Thyroid gland (tissue), 4 donors: Measurements from ENCODE around the gene WDR37.

Experiments
- POLR2A ChIP-seq, 2 donors: fragments of 450-650 bp; IDR thresholded peaks; one replicate each; pipeline ENCODE4 v1.6.1; 2017; ENCODE audit warnings: antibody characterized with exemption in 2 of 2, mild to moderate bottlenecking in 2 of 2, moderate library complexity in 1 of 2
- TF ChIP-seq, protein P1 (sequence below), 6 experiments: fragments of 200-600 bp in 3 of 6; fragments of 450-650 bp in 3 of 6; sonication (generic) in 3 of 6; IDR thresholded peaks; one replicate each; pipeline ENCODE4 v1.5.1; 2016 to 2019; ENCODE audit warnings: antibody characterized with exemption in 6 of 6, mild to moderate bottlenecking in 2 of 6, inconsistent platforms in 1 of 6, moderate library complexity in 1 of 6

DNA sequence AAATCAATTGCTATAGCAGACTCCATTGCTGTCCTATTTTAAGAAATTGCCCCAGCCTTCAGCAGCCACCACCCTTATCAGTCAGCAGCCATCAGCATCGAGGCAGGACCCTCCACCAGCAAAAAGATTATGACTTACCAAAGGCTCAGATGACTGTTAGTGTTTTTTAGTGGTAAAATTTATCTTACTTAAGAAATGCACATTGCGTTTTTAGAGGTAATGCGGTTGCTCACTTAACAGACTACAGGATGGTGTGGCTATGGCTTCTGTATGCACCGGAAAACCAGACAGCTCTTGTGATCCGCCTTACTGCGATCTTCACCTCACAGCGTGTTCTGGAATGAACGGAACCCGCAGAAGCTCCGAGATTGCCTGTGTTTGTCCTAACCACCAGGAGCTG lies 58.1 kb downstream of the WDR37 start:
- TF ChIP-seq, protein P1, sequence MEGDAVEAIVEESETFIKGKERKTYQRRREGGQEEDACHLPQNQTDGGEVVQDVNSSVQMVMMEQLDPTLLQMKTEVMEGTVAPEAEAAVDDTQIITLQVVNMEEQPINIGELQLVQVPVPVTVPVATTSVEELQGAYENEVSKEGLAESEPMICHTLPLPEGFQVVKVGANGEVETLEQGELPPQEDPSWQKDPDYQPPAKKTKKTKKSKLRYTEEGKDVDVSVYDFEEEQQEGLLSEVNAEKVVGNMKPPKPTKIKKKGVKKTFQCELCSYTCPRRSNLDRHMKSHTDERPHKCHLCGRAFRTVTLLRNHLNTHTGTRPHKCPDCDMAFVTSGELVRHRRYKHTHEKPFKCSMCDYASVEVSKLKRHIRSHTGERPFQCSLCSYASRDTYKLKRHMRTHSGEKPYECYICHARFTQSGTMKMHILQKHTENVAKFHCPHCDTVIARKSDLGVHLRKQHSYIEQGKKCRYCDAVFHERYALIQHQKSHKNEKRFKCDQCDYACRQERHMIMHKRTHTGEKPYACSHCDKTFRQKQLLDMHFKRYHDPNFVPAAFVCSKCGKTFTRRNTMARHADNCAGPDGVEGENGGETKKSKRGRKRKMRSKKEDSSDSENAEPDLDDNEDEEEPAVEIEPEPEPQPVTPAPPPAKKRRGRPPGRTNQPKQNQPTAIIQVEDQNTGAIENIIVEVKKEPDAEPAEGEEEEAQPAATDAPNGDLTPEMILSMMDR (IDR thresholded peaks at IDR 0.05), result no peak
- TF ChIP-seq POLR2A (IDR thresholded peaks at IDR 0.05), result no peak
